ENCODE data around the gene GPATCH4. TPM values are rescaled to one million over a fixed set of nuclear protein-coding genes. Genes with fewer than 3 reads are reported as not detected.

GPATCH4 gene
- total RNA-seq, 4 donors from 2014 or later: 35.6 to 103 (median 47.6) TPM

GRCh38 chr1:156565519-156565918, 35.8 kb downstream of the GPATCH4 start:
- Histone ChIP-seq H3K9me3 (no peaks in the 10 kb centered on the region), H3K27me3 (no peaks in the 10 kb centered on the region), H3K4me1 (no peaks in the 10 kb centered on the region), H3K27ac (no peak overlapping the region), H3K4me3 (no peak overlapping the region), H3K36me3 (no peaks in the 10 kb centered on the region)
- no peak for TF ChIP-seq POLR2A (IDR thresholded peaks at IDR 0.05)
- TF ChIP-seq CTCF (IDR thresholded peaks at IDR 0.05 in 4 of 5, conservative IDR thresholded peaks at IDR 0.05 in 1 of 5): no peak
- intact Hi-C loops (cut with DNase I; ENCODE audit: low total_unique reads) (no loop called here), in situ Hi-C loops (cut with MboI; ENCODE audit: low sequenced_read_pairs in 4 of 4) (no loop called here)
- DNase-seq: no peak
- ATAC-seq: no peak

- ATAC-seq: no peak
- no peak for DNase-seq
- no peak overlapping the region for H3K4me3 ChIP-seq
- intact Hi-C loops (cut with DNase I; ENCODE audit: low total_unique reads): no loop called here
- H3K27me3 ChIP-seq: no peaks in the 10 kb centered on the region
- TF ChIP-seq POLR2A (IDR thresholded peaks at IDR 0.05) (no peak), CTCF (IDR thresholded peaks at IDR 0.05 in 4 of 5, conservative IDR thresholded peaks at IDR 0.05 in 1 of 5) (no peak)
- in situ Hi-C loops (cut with MboI; ENCODE audit: low sequenced_read_pairs in 4 of 4): no loop called here
- H3K9me3 ChIP-seq: no peaks in the 10 kb centered on the region
- peaks cover 7 to 8% of the 10 kb centered on the region in 2 donors for H3K4me1 ChIP-seq
- no peaks in the 10 kb centered on the region for H3K36me3 ChIP-seq
- H3K27ac ChIP-seq: no peak overlapping the region
These were observed 40.6 kb downstream of the GPATCH4 start for GRCh38 chr1:156560585-156561163.

- TF ChIP-seq CTCF (IDR thresholded peaks at IDR 0.05 in 4 of 5, conservative IDR thresholded peaks at IDR 0.05 in 1 of 5): no peak
- no peak for TF ChIP-seq POLR2A (IDR thresholded peaks at IDR 0.05)
- peaks cover 7 to 8% of the 10 kb centered on the region in 2 donors for H3K4me1 ChIP-seq
- H3K4me3 ChIP-seq: no peak overlapping the region
- H3K36me3 ChIP-seq: no peaks in the 10 kb centered on the region
- H3K27me3 ChIP-seq: no peaks in the 10 kb centered on the region
- no peak overlapping the region for H3K27ac ChIP-seq
- in situ Hi-C loops (cut with MboI; ENCODE audit: low sequenced_read_pairs in 4 of 4): no loop called here
- H3K9me3 ChIP-seq: no peaks in the 10 kb centered on the region
- DNase-seq (no peak), ATAC-seq (no peak)
- intact Hi-C loops (cut with DNase I; ENCODE audit: low total_unique reads): no loop called here
These were observed 41.4 kb downstream of the GPATCH4 start for GRCh38 chr1:156559797-156560385.

GRCh38 chr1:156559086-156559796, 42.0 kb downstream of the GPATCH4 start:
- no peak overlapping the region for H3K27ac ChIP-seq
- no peaks in the 10 kb centered on the region for H3K36me3 ChIP-seq
- intact Hi-C loops (cut with DNase I; ENCODE audit: low total_unique reads): no loop called here
- no peak overlapping the region for H3K4me3 ChIP-seq
- no peaks in the 10 kb centered on the region for H3K9me3 ChIP-seq
- TF ChIP-seq CTCF (IDR thresholded peaks at IDR 0.05 in 4 of 5, conservative IDR thresholded peaks at IDR 0.05 in 1 of 5) (no peak), POLR2A (IDR thresholded peaks at IDR 0.05) (no peak)
- no peak for DNase-seq
- no peaks in the 10 kb centered on the region for H3K27me3 ChIP-seq
- ATAC-seq: no peak
- in situ Hi-C loops (cut with MboI; ENCODE audit: low sequenced_read_pairs in 4 of 4): no loop called here
- H3K4me1 ChIP-seq: peaks cover 7 to 8% of the 10 kb centered on the region in 2 donors

All from gastrocnemius medialis (tissue), 4 donors.